ENCODE results near the gene TMEM63A. TPM values are rescaled to one million over a fixed set of nuclear protein-coding genes. Genes with fewer than 3 reads are reported as not detected.

The TMEM63A gene
- polyA plus RNA-seq, 1 experiment = 17.1 TPM

GRCh38 chr1:225909477-225909876 is 27.3 kb upstream of the TMEM63A start:
- Histone ChIP-seq H3K27ac (ENCODE audit: low read depth, low read length) (no peak overlapping the region), H3K4me3 (ENCODE audit: low read depth, low read length) (no peak overlapping the region), H3K9me3 (ENCODE audit: control insufficient read depth, insufficient read depth, low read length) (peaks cover 3% of the 10 kb centered on the region; the same call in 1 of the 2 replicates), H3K27me3 (ENCODE audit: control insufficient read depth, insufficient read depth, low read length) (no peaks in the 10 kb centered on the region)
- TF ChIP-seq CTCF (IDR thresholded peaks at IDR 0.05; ENCODE audit: low read depth, low read length) = no peak
- ChIA-PET POLR2A (no interaction called here), CTCF (interaction anchor here (1.7 to 4.3 kb wide), 2 partner anchors 136 to 435 kb away, joined by 4 to 27 read pairs; no protein-coding TSS in a partner anchor)
- DNase-seq (ENCODE audit: low read depth, low spot score) = no peak

- ChIA-PET POLR2A (no interaction called here), CTCF (interaction anchor here (0.6 to 4.3 kb wide), 3 partner anchors 136 to 434 kb away, joined by 3 to 27 read pairs (median 4); no protein-coding TSS in a partner anchor)
- DNase-seq (ENCODE audit: low read depth, low spot score) = no peak
- Histone ChIP-seq H3K27ac (ENCODE audit: low read depth, low read length) (no peak overlapping the region), H3K27me3 (ENCODE audit: control insufficient read depth, insufficient read depth, low read length) (no peaks in the 10 kb centered on the region), H3K4me3 (ENCODE audit: low read depth, low read length) (no peak overlapping the region), H3K9me3 (ENCODE audit: control insufficient read depth, insufficient read depth, low read length) (peaks cover 3% of the 10 kb centered on the region; the same call in 1 of the 2 replicates)
- TF ChIP-seq CTCF (IDR thresholded peaks at IDR 0.05; ENCODE audit: low read depth, low read length) = no peak
These were observed 26.6 kb upstream of the TMEM63A start for GRCh38 chr1:225908773-225909172.

GRCh38 chr1:225908013-225908640 is 25.9 kb upstream of the TMEM63A start:
- DNase-seq (ENCODE audit: low read depth, low spot score) = no peak
- Histone ChIP-seq H3K27me3 (ENCODE audit: control insufficient read depth, insufficient read depth, low read length) (no peaks in the 10 kb centered on the region), H3K4me3 (ENCODE audit: low read depth, low read length) (no peak overlapping the region), H3K9me3 (ENCODE audit: control insufficient read depth, insufficient read depth, low read length) (peaks cover 3% of the 10 kb centered on the region; the same call in 1 of the 2 replicates), H3K27ac (ENCODE audit: low read depth, low read length) (no peak overlapping the region)
- CTCF ChIA-PET = interaction anchor here (0.6 to 2.5 kb wide), 2 partner anchors 433 kb away, joined by 3 to 8 read pairs; no protein-coding TSS in a partner anchor
- no peak for TF ChIP-seq CTCF (IDR thresholded peaks at IDR 0.05; ENCODE audit: low read depth, low read length)
- POLR2A ChIA-PET = no interaction called here

GRCh38 chr1:225907341-225907740 is 25.2 kb upstream of the TMEM63A start:
- ChIA-PET CTCF (interaction anchor here (2.5 kb wide), 1 partner anchor 433 kb away, joined by 8 read pairs; no protein-coding TSS in a partner anchor), POLR2A (no interaction called here)
- no peak overlapping the region for H3K27ac ChIP-seq (ENCODE audit: low read depth, low read length)
- H3K9me3 ChIP-seq (ENCODE audit: control insufficient read depth, insufficient read depth, low read length) = peaks cover 3% of the 10 kb centered on the region; the same call in 1 of the 2 replicates
- TF ChIP-seq CTCF (IDR thresholded peaks at IDR 0.05; ENCODE audit: low read depth, low read length) = no peak
- DNase-seq (ENCODE audit: low read depth, low spot score) = no peak
- no peak overlapping the region for H3K4me3 ChIP-seq (ENCODE audit: low read depth, low read length)
- no peaks in the 10 kb centered on the region for H3K27me3 ChIP-seq (ENCODE audit: control insufficient read depth, insufficient read depth, low read length)

- no peak for TF ChIP-seq CTCF (IDR thresholded peaks at IDR 0.05; ENCODE audit: low read depth, low read length)
- ChIA-PET CTCF (interaction anchor here (0.8 to 2.5 kb wide), 2 partner anchors 24 to 432 kb away, joined by 4 to 8 read pairs; partner anchors contain the start of gene TMEM63A), POLR2A (interaction anchor here (0.6 kb wide), 2 partner anchors 67 to 279 kb away, joined by 4 to 5 read pairs; no protein-coding TSS in a partner anchor)
- Histone ChIP-seq H3K4me3 (ENCODE audit: low read depth, low read length) (no peak overlapping the region), H3K27ac (ENCODE audit: low read depth, low read length) (no peak overlapping the region), H3K27me3 (ENCODE audit: control insufficient read depth, insufficient read depth, low read length) (no peaks in the 10 kb centered on the region), H3K9me3 (ENCODE audit: control insufficient read depth, insufficient read depth, low read length) (peaks cover 3% of the 10 kb centered on the region; the same call in 1 of the 2 replicates)
- no peak for DNase-seq (ENCODE audit: low read depth, low spot score)
These were observed 24.3 kb upstream of the TMEM63A start for GRCh38 chr1:225906467-225906866.

All from AG04450 (cell line).